Panc1 (cell line): ENCODE measurements around the gene KCNMA1. TPM values are rescaled to one million over a fixed set of nuclear protein-coding genes. Genes with fewer than 3 reads are reported as not detected.

Experiments used
- ATAC-seq: fragments of 200-7000 bp; cut with Tn5 transposase; 2 replicates; pipeline ENCODE4 v1.9.1; 2020; ENCODE audit warnings: mild to moderate bottlenecking, moderate library complexity
- BruUV-seq: library from RNA; stranded (reverse); fragments of 400-500 nt; replicated peaks from 2 replicates; lab custom pipeline; 2021; lab: Mats Ljungman, UMichigan
- CTCF ChIA-PET: fragments of 300-600 bp; sonication (Branson Sonifier 250); formaldehyde crosslinking; loops from one replicate; lab custom pipeline; 2022; ENCODE audit warnings: antibody characterized with exemption; lab: Charles Lee
- POLR2A ChIA-PET: fragments of 300-600 bp; sonication (Branson Sonifier 250); formaldehyde crosslinking; loops from one replicate; lab custom pipeline; 2022; ENCODE audit warnings: antibody characterized with exemption; lab: Charles Lee
- DNase-seq: peaks from one replicate; pipeline ENCODE4 v3.0.0-alpha.2; 2010; ENCODE audit warnings: low read depth, low spot score
- H3K27ac ChIP-seq: 2 replicates; pipeline ENCODE4 v1.5.1; 2011; ENCODE audit warnings: mild to moderate bottlenecking, low read length, inconsistent platforms
- H3K27me3 ChIP-seq: fragments of 200-500 bp; sonication (Bioruptor generic); 2 replicates; pipeline ENCODE4 v1.6.0; 2014; ENCODE audit warnings: low read length, inconsistent platforms; ENCODE audit not compliant: control insufficient read depth, insufficient read depth
- H3K36me3 ChIP-seq: fragments of 200-500 bp; sonication (Bioruptor generic); 2 replicates; pipeline ENCODE4 v1.5.1; 2014; ENCODE audit warnings: inconsistent platforms, mild to moderate bottlenecking, low read length, moderate library complexity; ENCODE audit not compliant: control insufficient read depth, insufficient read depth
- H3K4me1 ChIP-seq: 2 replicates; pipeline ENCODE4 v1.5.1; 2011; ENCODE audit warnings: inconsistent platforms, mild to moderate bottlenecking, low read length, moderate library complexity; ENCODE audit not compliant: control insufficient read depth, insufficient read depth
- H3K4me3 ChIP-seq, 2 experiments: 2 replicates each; pipeline ENCODE4 v1.5.1; 2011 to 2012; ENCODE audit warnings: low read depth in 2 of 2, low read length in 2 of 2, mild to moderate bottlenecking in 2 of 2, inconsistent platforms in 1 of 2, moderate library complexity in 1 of 2
- H3K9me3 ChIP-seq: fragments of 200-500 bp; sonication (Bioruptor generic); 2 replicates; pipeline ENCODE4 v1.5.1; 2014; ENCODE audit warnings: low read depth, mild to moderate bottlenecking, inconsistent platforms, low read length, moderate library complexity; ENCODE audit not compliant: control insufficient read depth, insufficient read depth
- POLR2AphosphoS5 ChIP-seq: IDR thresholded peaks from 2 replicates; pipeline ENCODE4 v1.6.1; 2012; ENCODE audit warnings: mild to moderate bottlenecking, low read depth, low read length, moderate library complexity
- SIN3A ChIP-seq: IDR thresholded peaks from 2 replicates; pipeline ENCODE4 v1.6.1; 2012; ENCODE audit warnings: low read depth, mild to moderate bottlenecking, low read length, moderate library complexity, borderline replicate concordance; ENCODE audit not compliant: insufficient read depth
- TCF7L2 ChIP-seq: IDR thresholded peaks from 2 replicates; pipeline ENCODE4 v1.6.1; 2011; ENCODE audit warnings: mild to moderate bottlenecking, low read depth, low read length, inconsistent platforms
- in situ Hi-C: cut with HindIII; loops from 2 replicates; pipeline ENCODE4 v1.10.0; 2016; ENCODE audit warnings: low sequenced_read_pairs, low pct_unique_long_range_greater_than_20kb
- intact Hi-C: fragments of 100-400 bp; cut with micrococcal nuclease; formaldehyde crosslinking; loops from one replicate; pipeline ENCODE4 v1.10.0; 2022; ENCODE audit not compliant: unreplicated experiment
- total RNA-seq: library from RNA; stranded (reverse); gene quantifications from one replicate; pipeline ENCODE4 v1.2.1, GENCODE V29; 2021; ENCODE audit not compliant: unreplicated experiment
- TF ChIP-seq, protein P1 (sequence below): fragments of 450-650 bp; IDR thresholded peaks from 2 replicates; pipeline ENCODE4 v1.5.1; 2017; ENCODE audit warnings: mild to moderate bottlenecking
- TF ChIP-seq, protein P2 (sequence below), 2 experiments: IDR thresholded peaks; 2 replicates each; pipeline ENCODE4 v1.6.1; 2011 to 2012; ENCODE audit warnings: low read depth in 2 of 2, control low read depth in 1 of 2, low read length in 1 of 2, mild to moderate bottlenecking in 1 of 2, moderate library complexity in 1 of 2; ENCODE audit not compliant: insufficient read depth in 1 of 2

The KCNMA1 gene
- total RNA-seq, 1 experiment from 2014 or later: 91.9 TPM

DNA sequence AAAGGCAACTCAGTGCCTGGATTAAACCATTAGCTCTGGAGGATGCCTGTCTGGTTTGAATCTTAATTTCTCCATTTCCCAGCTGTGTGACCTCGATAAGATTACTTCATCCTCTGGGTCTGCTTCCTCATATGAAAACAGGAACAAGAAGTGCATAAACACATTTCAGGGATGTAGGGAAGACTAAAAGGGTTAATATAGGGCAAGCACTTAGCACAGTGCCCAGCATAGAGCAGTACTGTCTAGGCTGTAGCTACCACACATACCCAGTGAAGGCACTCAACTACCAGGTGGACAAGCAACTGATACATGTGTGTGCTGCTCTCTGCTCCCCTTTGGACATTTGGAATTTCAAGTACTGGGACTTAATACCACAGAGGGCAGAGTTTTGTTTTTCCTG is 85.4 kb downstream of the KCNMA1 start:
- Histone ChIP-seq H3K27me3 (no peaks in the 10 kb centered on the region), H3K4me3 (no peak overlapping the region), H3K27ac (peak overlapping the region; percentile 26; the same call in 1 of the 2 replicates), H3K4me1 (peaks cover 26% of the 10 kb centered on the region), H3K9me3 (no peaks in the 10 kb centered on the region), H3K36me3 (no peaks in the 10 kb centered on the region)
- TF ChIP-seq POLR2AphosphoS5: no peak
- TF ChIP-seq, protein P1, sequence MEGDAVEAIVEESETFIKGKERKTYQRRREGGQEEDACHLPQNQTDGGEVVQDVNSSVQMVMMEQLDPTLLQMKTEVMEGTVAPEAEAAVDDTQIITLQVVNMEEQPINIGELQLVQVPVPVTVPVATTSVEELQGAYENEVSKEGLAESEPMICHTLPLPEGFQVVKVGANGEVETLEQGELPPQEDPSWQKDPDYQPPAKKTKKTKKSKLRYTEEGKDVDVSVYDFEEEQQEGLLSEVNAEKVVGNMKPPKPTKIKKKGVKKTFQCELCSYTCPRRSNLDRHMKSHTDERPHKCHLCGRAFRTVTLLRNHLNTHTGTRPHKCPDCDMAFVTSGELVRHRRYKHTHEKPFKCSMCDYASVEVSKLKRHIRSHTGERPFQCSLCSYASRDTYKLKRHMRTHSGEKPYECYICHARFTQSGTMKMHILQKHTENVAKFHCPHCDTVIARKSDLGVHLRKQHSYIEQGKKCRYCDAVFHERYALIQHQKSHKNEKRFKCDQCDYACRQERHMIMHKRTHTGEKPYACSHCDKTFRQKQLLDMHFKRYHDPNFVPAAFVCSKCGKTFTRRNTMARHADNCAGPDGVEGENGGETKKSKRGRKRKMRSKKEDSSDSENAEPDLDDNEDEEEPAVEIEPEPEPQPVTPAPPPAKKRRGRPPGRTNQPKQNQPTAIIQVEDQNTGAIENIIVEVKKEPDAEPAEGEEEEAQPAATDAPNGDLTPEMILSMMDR: no peak
- TF ChIP-seq, protein P2, sequence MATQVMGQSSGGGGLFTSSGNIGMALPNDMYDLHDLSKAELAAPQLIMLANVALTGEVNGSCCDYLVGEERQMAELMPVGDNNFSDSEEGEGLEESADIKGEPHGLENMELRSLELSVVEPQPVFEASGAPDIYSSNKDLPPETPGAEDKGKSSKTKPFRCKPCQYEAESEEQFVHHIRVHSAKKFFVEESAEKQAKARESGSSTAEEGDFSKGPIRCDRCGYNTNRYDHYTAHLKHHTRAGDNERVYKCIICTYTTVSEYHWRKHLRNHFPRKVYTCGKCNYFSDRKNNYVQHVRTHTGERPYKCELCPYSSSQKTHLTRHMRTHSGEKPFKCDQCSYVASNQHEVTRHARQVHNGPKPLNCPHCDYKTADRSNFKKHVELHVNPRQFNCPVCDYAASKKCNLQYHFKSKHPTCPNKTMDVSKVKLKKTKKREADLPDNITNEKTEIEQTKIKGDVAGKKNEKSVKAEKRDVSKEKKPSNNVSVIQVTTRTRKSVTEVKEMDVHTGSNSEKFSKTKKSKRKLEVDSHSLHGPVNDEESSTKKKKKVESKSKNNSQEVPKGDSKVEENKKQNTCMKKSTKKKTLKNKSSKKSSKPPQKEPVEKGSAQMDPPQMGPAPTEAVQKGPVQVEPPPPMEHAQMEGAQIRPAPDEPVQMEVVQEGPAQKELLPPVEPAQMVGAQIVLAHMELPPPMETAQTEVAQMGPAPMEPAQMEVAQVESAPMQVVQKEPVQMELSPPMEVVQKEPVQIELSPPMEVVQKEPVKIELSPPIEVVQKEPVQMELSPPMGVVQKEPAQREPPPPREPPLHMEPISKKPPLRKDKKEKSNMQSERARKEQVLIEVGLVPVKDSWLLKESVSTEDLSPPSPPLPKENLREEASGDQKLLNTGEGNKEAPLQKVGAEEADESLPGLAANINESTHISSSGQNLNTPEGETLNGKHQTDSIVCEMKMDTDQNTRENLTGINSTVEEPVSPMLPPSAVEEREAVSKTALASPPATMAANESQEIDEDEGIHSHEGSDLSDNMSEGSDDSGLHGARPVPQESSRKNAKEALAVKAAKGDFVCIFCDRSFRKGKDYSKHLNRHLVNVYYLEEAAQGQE (IDR thresholded peaks at IDR 0.05; ENCODE audit: insufficient read depth in 1 of 2, low read depth in 2 of 2, low read length in 1 of 2): no peak
- no peak for TF ChIP-seq SIN3A
- no peak for TF ChIP-seq TCF7L2
- POLR2A ChIA-PET: no interaction called here
- CTCF ChIA-PET: no interaction called here
- BruUV-seq: no TSS peak
- in situ Hi-C loops (no loop called here), intact Hi-C loops (no loop called here)
- no peak for ATAC-seq
- DNase-seq: no peak

DNA sequence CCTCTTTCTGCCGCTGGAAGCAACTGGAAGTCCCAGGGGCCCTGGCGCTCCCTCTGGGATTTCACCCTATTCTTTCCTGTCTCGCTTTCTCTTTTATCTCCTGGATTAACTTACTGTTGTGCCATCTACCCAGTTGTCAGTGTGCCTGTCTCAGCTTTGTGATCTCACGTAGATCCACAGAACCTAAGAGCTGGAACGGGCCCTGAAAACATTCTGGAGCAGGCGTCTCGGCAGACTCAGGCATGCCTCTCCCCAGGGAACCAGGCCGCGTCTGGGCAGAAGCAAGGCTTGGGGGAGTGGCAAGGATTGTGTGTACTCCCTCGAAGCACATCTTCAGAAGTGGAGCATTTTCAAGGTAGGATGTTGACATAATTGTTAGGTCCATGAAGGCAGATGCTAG is 87.2 kb downstream of the KCNMA1 start:
- TF ChIP-seq, protein P2 (IDR thresholded peaks at IDR 0.05; ENCODE audit: insufficient read depth in 1 of 2, low read depth in 2 of 2, low read length in 1 of 2): no peak
- TF ChIP-seq TCF7L2 (no peak), POLR2AphosphoS5 (no peak), SIN3A (no peak)
- TF ChIP-seq, protein P1: no peak
- POLR2A ChIA-PET: no interaction called here
- CTCF ChIA-PET: no interaction called here
- Histone ChIP-seq H3K4me3 (no peak overlapping the region), H3K27ac (no peak overlapping the region), H3K36me3 (no peaks in the 10 kb centered on the region), H3K9me3 (no peaks in the 10 kb centered on the region), H3K27me3 (no peaks in the 10 kb centered on the region), H3K4me1 (peaks cover 16% of the 10 kb centered on the region)
- in situ Hi-C loops (no loop called here), intact Hi-C loops (no loop called here)
- ATAC-seq (no peak), DNase-seq (no peak)
- no TSS peak for BruUV-seq
